ENCODE results near the gene COX7A2. TPM values are rescaled to one million over a fixed set of nuclear protein-coding genes. Genes with fewer than 3 reads are reported as not detected.

The COX7A2 gene
- total and polyA plus RNA-seq, 10 of the 15 experiments (the other 5 are each of a cell fraction or from before 2014, with no cell fraction given) = 199 to 1,834 (median 576) TPM

GRCh38 chr6:75210885-75211739, 32.5 kb downstream of the COX7A2 start:
- 0 out of 3 replicates have a peak, but pooled peaks have one; percentile 11 for ATAC-seq
- in situ Hi-C loops (cut with MboI) = loop anchor here (5.0 to 10.0 kb wide), 4 partner anchors 1226 to 1536 kb away; no protein-coding TSS in a partner anchor
- POLR2A ChIA-PET = no interaction called here

More at GRCh38 chr6:75210885-75211739, 32.5 kb downstream of the COX7A2 start:
- Histone ChIP-seq H3K4me2 (ENCODE audit: control insufficient read depth, insufficient read depth) (no peak overlapping the region), H3K36me3 (ENCODE audit: control insufficient read depth in 2 of 2, insufficient read depth in 2 of 2, low read length in 1 of 2) (no peaks in the 10 kb centered on the region), H3K4me1 (ENCODE audit: control insufficient read depth, insufficient read depth, low read length) (no peaks in the 10 kb centered on the region), H2AFZ (ENCODE audit: control insufficient read depth, low read depth, low read length) (no peak overlapping the region), H3K9ac (ENCODE audit: control insufficient read depth, insufficient read depth, low read length) (no peak overlapping the region), H3K4me3 (no peak overlapping the region), H3K79me2 (ENCODE audit: control insufficient read depth, insufficient read depth, low read length) (no peaks in the 10 kb centered on the region), H3K27ac (ENCODE audit: control insufficient read depth, insufficient read depth) (no peak overlapping the region), H3K27me3 (replicated peaks in 1 of 2; ENCODE audit: control insufficient read depth in 2 of 2, insufficient read depth in 2 of 2, low read length in 1 of 2) (peaks cover 13 to 21% of the 10 kb centered on the region in 2 experiments), H4K20me1 (ENCODE audit: control insufficient read depth, insufficient read depth) (no peaks in the 10 kb centered on the region), H3K9me3 (replicated peaks; ENCODE audit: control insufficient read depth, insufficient read depth, low read length) (no peaks in the 10 kb centered on the region)
- BruUV-seq (replicated peaks) = no TSS peak
- SMC1A ChIA-PET (ENCODE audit: uncharacterized antibody, unreplicated experiment) = interaction anchor here (0.5 to 6.0 kb wide), 25 partner anchors 7 to 1481 kb away, joined by 3 to 64 read pairs (median 4); no protein-coding TSS in a partner anchor
- RAD21 ChIA-PET (ENCODE audit: unreplicated experiment) = interaction anchor here (0.9 to 4.8 kb wide), 8 partner anchors 73 to 1473 kb away, joined by 3 to 59 read pairs (median 7); partner anchors contain the start of gene TMEM30A
- TF ChIP-seq TBL1XR1 (IDR thresholded peaks at IDR 0.05; ENCODE audit: low read depth, low read length) (no peak), RUNX3 (IDR thresholded peaks at IDR 0.05; ENCODE audit: low read length) (no peak), ASH2L (IDR thresholded peaks at IDR 0.05; ENCODE audit: borderline replicate concordance, low read depth) (no peak), POU2F2 (IDR thresholded peaks at IDR 0.05; ENCODE audit: borderline replicate concordance, low read depth, low read length) (no peak), NRF1 (conservative IDR thresholded peaks at IDR 0.05; ENCODE audit: low read depth, low read length) (no peak), MXI1 (IDR thresholded peaks at IDR 0.05; ENCODE audit: low read depth, low read length) (no peak), RAD21 (IDR thresholded peaks at IDR 0.05; ENCODE audit: insufficient read depth, low read depth, low read length) (peak; percentile 73), YY1 (IDR thresholded peaks at IDR 0.05; ENCODE audit: low read depth, low read length) (no peak), PAX5 (IDR thresholded peaks at IDR 0.05; ENCODE audit: borderline replicate concordance, low read depth, low read length) (no peak), SMC3 (IDR thresholded peaks at IDR 0.05; ENCODE audit: borderline replicate concordance, low read length) (peak; percentile 71)
- TF ChIP-seq, protein P1, sequence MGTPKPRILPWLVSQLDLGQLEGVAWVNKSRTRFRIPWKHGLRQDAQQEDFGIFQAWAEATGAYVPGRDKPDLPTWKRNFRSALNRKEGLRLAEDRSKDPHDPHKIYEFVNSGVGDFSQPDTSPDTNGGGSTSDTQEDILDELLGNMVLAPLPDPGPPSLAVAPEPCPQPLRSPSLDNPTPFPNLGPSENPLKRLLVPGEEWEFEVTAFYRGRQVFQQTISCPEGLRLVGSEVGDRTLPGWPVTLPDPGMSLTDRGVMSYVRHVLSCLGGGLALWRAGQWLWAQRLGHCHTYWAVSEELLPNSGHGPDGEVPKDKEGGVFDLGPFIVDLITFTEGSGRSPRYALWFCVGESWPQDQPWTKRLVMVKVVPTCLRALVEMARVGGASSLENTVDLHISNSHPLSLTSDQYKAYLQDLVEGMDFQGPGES (IDR thresholded peaks at IDR 0.05) = no peak
- TF ChIP-seq, protein P2, sequence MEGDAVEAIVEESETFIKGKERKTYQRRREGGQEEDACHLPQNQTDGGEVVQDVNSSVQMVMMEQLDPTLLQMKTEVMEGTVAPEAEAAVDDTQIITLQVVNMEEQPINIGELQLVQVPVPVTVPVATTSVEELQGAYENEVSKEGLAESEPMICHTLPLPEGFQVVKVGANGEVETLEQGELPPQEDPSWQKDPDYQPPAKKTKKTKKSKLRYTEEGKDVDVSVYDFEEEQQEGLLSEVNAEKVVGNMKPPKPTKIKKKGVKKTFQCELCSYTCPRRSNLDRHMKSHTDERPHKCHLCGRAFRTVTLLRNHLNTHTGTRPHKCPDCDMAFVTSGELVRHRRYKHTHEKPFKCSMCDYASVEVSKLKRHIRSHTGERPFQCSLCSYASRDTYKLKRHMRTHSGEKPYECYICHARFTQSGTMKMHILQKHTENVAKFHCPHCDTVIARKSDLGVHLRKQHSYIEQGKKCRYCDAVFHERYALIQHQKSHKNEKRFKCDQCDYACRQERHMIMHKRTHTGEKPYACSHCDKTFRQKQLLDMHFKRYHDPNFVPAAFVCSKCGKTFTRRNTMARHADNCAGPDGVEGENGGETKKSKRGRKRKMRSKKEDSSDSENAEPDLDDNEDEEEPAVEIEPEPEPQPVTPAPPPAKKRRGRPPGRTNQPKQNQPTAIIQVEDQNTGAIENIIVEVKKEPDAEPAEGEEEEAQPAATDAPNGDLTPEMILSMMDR (IDR thresholded peaks at IDR 0.05 in 2 of 3, conservative IDR thresholded peaks at IDR 0.05 in 1 of 3; ENCODE audit: control insufficient read depth in 2 of 3, extremely low read depth in 1 of 3, insufficient read depth in 1 of 3, low read depth in 3 of 3, low read length in 3 of 3) = peak; percentile 54 to 68 (median 68); a peak in 5 of 6 replicates
- DNase-seq (ENCODE audit: low read depth, low spot score) (no peak), FAIRE-seq (peak; percentile 23)
- CTCF ChIA-PET = interaction anchor here (0.7 to 6.3 kb wide), 52 partner anchors 10 to 1539 kb away, joined by 3 to 95 read pairs (median 4); no protein-coding TSS in a partner anchor
- WGBS (ENCODE audit: insufficient coverage, insufficient replicate concordance, low lambda C conversion rate, missing lambda C conversion rate) = 14% methylated on average over 10 of the region's 10 CpGs
- intact Hi-C loops (cut with micrococcal nuclease; ENCODE audit: unreplicated experiment) = loop anchor here (5.0 kb wide), 1 partner anchor 316 kb away; no protein-coding TSS in a partner anchor

Measured in GM12878 (cell line).